NK-92 (cell line): ENCODE results near the gene COL11A2.
"Not testable (repeated sequence)": the region's sequence is repeated elsewhere in the genome, so short reads cannot be mapped to it uniquely, and the experiment has no call there.

Source experiments
- DNase-seq: peaks from one replicate; lab custom pipeline; 2025; ENCODE audit not compliant: unreplicated experiment; lab: John Stamatoyannopoulos, UW

Gene COL11A2

DNA sequence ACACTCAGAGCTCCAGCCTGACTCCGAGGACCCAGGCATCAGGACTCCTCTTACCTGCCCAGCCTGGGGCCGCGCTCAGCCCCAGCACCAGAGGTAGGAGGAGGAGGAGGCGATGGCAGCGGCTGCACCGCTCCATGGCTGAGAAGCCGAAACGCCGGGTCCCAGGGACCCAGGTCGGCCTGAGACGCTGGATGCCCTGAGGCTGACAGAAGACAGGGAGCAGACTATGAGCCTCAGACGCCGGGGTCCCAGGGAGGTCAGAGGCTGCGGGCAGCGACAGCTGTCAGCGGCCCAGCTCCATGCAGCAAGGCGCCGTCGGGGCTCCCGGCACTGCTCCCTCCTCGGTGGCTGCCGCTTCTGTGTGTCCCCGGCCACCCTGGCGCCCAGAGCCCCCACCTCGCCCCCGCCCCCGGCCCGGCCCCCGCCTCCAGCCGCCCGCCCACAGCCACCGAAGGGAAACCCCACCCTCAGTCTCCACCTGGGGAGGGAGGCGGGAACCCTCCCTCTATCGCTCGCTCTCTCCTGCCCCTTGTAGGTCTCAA lies at the start of gene COL11A2:
COL11A2 (minus strand) TSS at position 363 of the 542 bp plus-strand sequence; CDS start at position 136, 227 bp downstream.
- DNase-seq = no peak

DNA sequence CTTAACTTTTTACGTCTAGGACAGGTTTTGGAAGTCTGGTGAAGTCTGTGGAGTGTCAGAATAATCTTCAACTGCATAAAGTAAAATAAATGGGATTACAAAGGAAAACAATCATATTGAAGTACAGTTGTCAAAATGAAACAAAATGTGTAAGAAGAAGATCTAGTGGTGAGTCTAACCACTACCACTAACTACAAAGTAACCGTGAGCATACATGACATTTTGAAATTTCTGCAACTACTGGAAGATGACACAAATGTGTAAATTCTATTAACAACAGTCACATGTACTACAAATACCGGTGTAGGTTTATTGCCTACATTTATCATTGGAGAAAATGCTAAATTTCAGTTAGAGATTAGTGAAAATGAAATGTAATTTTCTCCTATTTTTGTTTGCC lies 49.7 kb upstream of the COL11A2 start:
- no peak for DNase-seq

DNA sequence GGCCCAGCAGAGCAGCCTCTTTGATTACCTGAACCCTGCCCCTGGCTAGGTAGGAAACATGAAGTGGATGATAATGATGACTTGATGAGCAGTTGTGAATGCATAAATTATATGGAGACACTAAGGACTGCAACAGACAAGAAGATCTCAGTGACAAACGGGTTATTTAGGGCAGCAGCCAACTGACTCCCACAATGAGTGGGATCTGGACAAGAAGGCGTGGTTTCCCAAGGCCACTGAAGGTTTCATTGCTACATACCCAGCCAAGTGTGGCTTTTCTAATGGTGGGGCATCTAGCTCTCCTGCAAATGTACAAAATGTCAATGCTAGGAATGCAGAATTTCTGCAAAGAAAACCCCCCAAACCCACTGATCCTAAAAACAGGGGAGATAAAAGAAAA lies 45.5 kb upstream of the COL11A2 start:
- no peak for DNase-seq

DNA sequence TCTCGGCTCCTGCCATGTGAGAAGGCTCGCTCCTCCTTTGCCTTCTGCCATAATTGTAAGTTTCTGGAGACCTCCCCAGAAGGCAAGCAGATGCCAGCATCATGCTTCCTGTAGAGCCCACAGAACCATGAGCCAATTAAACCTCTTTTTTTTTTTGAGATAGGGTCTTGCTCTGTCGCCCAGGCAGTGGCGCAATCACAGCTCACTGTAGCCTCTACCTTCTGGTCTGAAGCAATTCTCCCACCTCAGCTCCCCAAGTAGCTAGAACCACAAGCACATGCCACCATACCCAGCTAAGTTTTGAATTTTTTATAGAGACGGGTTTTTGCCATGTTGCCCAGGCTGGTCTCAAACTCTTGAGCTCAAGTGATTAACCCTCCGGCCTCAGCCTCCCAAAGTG lies 44.6 kb upstream of the COL11A2 start:
- DNase-seq = no peak

DNA sequence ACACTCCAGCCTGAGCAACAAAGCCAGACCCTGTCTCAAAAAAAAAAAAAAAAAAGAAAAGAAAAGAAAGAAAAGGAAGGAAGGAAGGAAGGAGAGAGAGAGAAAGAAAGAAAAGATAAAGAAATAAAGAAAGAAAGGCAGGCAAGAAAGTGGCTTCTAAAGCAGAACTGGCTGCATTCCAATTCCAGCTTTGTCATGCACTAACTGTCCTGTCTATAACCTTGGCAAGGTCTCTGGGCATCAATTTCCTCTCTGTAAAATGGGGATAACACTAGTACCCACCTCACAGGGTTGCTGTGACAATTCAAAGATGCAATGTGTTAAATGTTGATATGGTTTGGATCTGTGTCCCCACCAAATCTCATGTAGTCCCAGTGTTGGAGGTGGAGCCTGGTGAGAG lies 44.1 kb upstream of the COL11A2 start:
- DNase-seq = no peak

DNA sequence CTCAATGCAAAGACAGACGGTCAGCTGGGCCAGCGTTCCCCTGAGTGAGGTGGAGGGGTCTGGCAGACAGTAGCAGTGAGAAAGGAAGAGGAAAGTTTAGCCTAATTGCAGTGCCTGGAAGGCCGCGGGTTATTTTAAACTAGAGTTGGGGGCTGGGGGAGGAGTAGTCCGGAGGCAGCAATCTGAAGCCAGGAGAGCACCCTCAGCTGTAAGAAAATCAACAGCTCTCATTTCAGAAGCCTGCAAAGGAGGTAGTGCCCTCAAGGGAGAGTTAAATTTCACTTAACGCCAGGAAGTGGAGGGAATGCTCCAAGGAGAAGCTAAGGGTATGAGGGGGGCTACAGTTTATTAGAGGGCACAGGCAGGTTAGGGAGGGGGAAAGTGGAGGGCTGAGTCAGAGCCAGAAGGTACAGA lies 43.0 kb upstream of the COL11A2 start:
- DNase-seq = no peak

DNA sequence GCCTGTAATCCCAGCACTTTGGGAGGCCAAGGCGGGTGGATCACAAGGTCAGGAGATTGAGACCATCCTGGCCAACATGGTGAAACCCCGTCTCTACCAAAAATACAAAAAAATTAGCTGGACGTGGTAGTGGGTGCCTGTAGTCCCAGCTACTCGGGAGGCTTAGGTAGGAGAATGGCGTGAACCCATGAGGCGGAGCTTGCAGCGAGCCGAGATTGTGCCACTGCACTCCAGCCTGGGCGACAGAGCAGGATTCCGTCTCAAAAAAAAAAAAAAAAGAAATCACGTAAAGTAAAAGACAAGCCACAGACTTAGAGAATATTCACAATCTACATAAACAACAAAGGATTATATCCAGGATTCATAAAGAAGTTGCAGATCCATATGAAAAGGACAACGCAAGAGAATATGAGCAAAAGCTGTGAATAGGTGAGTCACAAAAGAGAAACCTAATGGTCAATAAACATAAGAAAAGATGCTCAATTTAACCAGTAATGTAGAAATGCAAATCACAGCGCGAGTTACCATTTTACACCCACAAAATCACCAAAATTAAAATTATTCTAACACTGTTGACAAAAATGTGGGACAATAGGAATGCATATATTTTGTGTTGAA lies 34.3 kb upstream of the COL11A2 start:
- DNase-seq = not testable (repeated sequence)

DNA sequence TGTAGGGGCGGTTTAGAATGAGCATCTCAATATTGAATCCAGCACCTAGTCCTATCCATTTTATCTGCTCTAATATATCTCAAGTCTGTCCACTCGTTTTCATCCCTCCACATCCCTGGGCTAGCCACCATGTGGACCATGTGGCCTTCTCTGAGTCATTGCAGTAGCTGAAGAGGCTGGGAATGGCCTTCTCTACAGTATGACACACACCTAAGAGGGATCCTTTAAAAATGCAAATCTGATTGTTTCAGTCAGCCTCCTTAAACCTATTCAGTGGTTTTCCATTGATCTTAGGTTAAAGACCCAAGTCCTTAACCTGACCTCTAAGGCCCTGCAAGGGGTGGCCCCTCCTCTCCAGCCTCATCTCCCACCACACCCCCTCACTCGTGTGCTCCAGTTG lies 25.4 kb upstream of the COL11A2 start:
- no peak for DNase-seq

DNA sequence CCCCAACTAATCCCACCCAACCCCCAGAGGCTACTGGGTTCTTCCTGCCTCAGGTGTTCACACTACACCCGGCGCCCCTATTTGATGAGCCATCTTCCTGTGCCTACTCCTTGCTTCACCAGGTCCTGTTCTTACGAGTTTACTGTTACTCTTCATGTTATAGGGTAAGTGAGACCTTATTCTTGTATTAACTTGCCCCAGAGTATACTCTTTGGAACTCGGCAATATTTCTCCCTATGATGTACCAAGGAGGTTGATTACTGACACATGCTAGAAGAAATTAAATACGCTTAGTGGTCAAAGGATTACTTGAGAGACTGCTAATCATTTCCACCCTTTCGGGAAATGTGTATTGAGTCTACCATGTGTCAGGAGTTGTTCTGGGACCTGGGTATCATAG lies 25.0 kb upstream of the COL11A2 start:
- no peak for DNase-seq

DNA sequence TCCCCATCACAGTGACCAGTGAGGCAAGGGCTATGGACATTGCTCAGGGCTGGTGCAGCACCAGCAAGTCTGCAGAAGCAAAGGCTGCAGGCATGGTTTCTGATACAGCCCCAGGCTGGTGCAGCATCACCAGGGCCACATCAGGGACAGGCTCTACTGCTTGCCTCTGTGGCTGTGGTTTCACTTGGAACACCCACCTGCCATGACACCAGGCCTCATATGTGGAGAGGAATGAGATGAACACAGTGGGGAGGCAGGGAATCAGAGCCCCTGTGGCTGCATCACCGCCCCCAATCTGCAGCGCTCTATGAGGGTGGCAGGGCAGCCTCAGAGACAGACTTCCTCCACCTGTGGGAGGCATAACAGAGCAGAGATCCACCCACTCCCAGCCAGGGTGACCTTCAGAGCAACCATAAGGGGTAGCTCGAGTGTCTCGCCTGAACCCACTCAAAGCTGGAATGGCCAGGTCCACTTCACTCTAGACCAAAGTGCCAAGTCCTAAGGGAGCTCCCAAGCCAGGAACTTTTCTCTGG lies 23.9 kb upstream of the COL11A2 start:
- no peak for DNase-seq

DNA sequence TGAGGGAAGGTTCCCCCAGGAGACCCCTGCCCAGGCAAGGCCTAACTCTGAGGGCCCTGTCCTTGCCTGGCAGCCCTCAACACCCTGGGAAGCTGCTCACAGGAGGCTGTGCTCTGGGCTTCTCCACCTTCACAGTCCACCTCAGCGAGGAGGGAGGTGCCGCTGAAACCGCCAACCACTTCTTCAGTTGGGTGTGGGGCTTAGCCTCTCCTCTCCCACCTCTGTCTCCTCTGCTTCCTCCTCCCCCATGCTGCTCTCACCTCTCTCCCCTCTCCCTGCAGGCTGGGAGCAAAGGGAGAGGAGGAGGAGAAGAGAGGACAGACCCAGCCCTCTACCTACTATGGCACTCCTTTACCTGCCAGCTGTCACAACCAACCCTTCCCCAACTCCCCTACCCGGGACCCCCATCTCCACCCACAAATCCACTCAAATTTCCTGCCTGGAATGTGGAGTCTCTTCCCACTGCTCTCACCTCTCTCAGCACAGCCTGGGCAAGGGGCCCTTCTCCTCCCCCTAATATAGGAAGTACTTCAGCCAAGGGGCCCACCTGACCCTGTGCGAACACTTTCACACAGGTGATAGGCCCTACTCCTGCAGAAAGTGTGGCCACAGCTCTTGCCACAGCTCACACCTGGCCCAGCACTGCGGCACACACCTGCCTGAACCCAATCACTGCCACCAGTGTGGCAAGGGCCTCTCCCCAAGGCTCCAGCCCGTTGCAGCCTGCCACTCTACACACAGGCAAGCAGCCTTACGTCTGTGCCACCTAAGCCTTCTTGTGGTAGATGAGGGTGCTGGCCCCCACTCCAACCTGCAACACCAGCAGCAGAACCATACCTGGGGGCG lies 23.2 kb upstream of the COL11A2 start:
- no peak for DNase-seq

DNA sequence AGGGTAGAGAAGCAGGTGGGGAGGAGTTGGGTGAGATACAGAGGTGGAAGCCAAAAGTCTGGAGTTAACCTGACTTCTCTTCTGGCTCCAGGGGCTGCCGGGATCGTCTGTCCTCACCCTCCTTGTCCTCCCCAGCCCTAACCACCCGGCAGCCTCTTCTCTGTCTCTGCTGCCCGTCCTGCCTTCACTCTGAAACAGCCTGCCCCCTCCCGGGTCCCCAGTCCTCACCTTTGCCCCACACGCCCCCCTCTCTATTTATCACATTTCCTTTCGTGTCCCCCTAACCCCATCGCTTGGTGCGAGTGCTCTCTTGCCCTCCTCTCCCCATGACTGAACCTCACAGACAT lies 21.7 kb upstream of the COL11A2 start:
- DNase-seq = no peak

DNA sequence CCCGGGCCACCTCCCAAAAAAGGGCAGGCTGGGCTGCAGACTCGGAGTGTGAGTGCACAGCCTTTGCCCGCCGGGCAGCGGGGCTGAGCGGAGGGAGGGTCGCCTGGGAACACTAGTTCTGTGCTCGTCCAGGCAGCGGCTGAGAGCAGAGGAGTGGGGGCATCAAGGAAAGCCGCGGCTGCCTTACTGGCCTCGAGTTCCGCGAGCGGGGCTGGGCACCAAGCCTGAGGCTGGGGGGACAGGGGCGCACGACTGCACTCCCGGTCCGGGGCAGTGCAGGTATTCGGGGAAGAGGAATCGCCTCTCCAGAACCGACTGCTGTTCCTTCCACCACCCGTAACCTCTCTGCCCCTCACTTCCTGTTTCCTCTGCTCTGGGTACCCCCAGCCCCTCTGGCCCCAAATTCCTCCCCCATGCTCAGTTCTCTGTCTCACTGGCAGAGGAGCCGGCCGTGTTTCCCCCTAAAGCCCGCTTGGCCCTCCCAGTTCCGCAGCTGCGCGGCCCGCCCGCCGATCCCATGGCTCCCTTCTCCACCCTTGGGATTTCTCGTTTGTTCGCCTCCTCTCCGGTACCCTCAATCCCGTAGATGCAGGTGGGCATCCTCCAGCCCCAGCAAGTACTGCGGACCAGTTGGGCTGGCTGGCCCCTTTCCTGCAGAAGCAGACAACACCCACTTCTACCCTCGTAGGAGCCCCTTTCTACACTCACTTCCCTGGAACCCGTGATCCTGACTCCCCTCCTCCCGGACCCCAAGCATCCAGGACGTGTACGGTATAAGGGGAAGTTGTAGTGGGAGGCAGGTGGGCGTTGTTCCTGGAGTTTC lies 21.1 kb upstream of the COL11A2 start:
- no peak for DNase-seq

DNA sequence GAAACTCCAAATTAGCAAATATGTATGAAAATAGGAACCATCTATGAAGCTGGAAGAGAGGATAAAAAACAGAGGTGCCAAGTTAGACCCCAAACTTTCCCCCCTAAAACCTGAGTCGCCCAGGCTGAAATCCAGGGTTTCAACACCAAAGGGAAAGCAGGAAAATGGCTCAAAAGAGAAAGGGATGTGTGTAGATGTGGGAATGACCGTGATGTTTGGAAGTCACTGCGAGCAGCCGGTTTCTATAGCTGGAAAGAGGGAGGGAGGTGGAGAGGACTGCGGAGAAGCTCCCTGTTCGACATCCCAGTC lies 20.5 kb upstream of the COL11A2 start:
- no peak for DNase-seq

DNA sequence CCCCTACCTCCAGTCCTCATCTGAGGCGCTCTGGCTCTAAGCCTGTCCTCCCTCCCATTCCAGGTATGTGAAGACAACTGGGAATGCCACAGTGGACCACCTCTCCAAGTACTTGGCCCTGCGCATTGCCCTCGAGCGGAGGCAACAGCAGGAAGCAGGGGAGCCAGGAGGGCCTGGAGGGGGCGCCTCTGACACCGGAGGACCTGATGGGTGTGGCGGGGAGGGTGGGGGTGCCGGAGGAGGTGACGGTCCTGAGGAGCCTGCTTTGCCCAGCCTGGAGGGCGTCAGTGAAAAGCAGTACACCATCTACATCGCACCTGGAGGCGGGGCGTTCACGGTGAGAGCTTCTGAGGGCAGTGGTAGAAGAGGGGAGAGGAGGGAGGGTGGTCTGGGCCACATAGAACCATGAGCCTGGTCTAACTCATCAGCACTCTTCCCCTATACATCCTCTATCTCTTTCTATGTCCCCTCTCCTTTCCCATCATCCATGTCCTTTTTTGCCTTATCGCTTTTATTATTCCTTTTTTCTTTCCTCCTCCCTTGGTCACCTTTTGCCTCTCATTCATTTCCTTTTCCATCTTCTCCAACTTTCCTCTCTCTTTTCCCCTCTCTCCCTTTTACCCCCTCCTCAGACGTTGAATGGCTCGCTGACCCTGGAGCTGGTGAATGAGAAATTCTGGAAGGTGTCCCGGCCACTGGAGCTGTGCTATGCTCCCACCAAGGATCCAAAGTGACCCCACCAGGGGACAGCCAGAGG lies 19.6 kb upstream of the COL11A2 start:
- DNase-seq = no peak

DNA sequence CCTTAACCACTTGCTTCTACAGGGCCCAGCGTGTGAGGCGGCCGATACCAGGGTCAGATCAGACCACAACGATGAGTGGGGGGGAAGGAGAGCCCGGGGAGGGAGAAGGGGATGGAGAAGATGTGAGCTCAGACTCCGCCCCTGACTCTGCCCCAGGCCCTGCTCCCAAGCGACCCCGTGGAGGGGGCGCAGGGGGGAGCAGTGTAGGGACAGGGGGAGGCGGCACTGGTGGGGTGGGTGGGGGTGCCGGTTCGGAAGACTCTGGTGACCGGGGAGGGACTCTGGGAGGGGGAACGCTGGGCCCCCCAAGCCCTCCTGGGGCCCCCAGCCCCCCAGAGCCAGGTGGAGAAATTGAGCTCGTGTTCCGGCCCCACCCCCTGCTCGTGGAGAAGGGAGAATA lies 18.9 kb upstream of the COL11A2 start:
- no peak for DNase-seq

DNA sequence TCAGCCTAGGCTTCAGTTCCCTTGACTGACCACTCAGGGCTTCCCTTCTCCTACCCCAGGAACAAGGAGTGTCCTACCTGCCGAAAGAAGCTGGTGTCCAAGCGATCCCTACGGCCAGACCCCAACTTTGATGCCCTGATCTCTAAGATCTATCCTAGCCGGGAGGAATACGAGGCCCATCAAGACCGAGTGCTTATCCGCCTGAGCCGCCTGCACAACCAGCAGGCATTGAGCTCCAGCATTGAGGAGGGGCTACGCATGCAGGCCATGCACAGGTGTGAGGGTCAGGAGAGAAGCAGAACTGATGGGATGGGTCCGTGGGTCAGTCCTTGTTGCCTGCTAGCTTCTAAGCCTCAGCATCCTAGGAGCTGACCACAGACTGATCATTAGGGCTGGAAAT lies 17.6 kb upstream of the COL11A2 start:
- DNase-seq = no peak

DNA sequence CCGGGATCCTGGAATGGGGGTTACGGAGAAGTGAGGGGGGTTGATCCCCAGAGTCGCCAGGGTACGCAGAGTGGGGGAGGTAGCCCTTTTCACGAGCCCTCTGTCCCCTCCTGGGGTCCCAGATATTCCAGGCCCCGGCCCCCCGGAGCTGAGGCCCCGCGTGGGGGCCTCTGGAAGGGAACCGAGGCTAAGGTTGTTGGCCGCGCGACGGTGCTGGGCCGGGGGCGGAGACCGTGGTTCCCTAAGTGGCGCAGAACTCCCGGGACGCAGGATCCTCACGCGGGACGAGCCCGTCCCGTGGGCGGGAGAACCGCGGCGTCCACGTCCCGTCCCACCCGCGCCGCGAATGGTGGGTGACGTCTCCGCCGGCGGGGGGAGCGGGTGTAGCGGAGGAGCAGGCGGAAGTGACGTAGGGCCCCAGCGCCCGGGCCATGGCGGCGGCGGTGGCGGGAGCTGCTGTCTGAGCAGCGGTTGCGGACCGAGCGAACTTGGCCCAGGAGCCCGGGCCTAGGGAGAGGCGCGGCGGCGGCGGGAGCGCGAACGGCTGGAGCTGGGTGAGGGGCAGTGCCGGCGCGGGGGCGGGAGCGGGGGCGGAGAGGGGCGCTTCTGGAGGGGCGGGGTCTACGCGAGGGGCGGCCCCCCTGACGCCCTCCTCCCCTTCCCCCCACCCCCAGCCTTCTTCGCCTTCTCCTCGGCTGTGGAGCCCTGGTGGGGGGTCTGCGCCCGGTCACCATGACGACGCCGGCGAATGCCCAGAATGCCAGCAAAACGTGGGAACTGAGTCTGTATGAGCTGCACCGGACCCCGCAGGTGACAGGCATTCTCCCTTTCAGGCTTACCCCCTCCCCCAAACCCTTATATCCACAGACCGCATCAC lies 16.1 kb upstream of the COL11A2 start, which contains the start of gene RING1:
RING1 (plus strand) TSS at position 410 of the 877 bp plus-strand sequence; CDS start at position 733, 323 bp downstream.
- no peak for DNase-seq

DNA sequence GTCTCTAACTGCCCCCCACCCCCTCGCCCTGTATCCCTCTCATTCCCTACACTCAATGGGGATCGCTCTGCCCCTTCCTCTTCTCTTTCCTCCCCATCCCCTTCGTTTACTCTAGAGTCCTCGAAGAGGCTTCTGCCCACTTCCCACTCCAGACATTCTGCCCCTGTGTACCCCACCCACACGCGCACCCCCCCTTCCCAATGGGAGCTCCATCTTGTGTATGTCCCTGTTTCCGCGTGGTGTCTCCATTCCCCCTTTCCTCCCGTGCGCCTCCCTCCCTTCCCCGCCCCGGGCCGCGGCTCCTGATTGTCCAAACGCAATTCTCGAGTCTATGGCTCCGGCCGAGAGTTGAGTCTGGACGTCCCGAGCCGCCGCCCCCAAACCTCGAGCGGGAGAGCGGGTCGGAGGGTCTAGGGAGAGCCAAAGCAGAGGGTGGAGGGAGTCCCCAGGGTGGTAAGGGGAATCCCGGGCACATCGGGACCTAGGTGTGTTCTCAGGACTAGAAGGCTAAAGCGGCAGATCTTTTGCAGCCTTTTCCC lies 15.4 kb upstream of the COL11A2 start:
- DNase-seq = no peak
